ENCODE measurements around the gene TMEM263. TPM values are rescaled to one million over a fixed set of nuclear protein-coding genes. Genes with fewer than 3 reads are reported as not detected.

TMEM263 gene
- total RNA-seq, 1 donor from 2014 or later = 26.5 TPM

- H3K9me3 ChIP-seq = no peaks in the 10 kb centered on the region
- ATAC-seq = no peak
- no peaks in the 10 kb centered on the region for H3K27me3 ChIP-seq (ENCODE audit: low read depth)
- no peak for DNase-seq
- no peak overlapping the region for H3K27ac ChIP-seq
- TF ChIP-seq CTCF (IDR thresholded peaks at IDR 0.05) = no peak
- H3K36me3 ChIP-seq = no peaks in the 10 kb centered on the region
- H3K4me3 ChIP-seq = no peak overlapping the region
- H3K4me1 ChIP-seq = no peaks in the 10 kb centered on the region
- intact Hi-C loops (cut with DNase I) = no loop called here
Measured at GRCh38 chr12:106947461-106947860, 8.2 kb upstream of the TMEM263 start.

DNA sequence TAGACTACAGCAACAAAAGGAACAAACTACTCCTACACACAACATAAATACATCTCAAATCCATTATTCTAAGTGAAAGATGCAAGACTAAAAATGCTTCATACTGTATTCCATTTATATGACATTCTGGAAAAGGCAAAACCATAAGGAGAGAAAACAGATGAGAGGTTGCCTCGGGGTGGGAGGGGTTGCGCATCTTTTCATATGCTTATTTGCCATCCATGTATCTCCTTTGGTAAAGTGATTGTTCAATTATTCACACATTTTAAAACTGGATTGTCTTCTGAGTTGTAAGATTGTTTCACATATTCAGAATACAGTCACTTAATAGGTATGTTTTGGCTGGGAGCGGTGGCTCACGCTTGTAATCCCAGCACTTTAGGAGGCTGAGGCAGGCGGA is 5.1 kb upstream of the TMEM263 start:
- intact Hi-C loops (cut with DNase I) = no loop called here

DNA sequence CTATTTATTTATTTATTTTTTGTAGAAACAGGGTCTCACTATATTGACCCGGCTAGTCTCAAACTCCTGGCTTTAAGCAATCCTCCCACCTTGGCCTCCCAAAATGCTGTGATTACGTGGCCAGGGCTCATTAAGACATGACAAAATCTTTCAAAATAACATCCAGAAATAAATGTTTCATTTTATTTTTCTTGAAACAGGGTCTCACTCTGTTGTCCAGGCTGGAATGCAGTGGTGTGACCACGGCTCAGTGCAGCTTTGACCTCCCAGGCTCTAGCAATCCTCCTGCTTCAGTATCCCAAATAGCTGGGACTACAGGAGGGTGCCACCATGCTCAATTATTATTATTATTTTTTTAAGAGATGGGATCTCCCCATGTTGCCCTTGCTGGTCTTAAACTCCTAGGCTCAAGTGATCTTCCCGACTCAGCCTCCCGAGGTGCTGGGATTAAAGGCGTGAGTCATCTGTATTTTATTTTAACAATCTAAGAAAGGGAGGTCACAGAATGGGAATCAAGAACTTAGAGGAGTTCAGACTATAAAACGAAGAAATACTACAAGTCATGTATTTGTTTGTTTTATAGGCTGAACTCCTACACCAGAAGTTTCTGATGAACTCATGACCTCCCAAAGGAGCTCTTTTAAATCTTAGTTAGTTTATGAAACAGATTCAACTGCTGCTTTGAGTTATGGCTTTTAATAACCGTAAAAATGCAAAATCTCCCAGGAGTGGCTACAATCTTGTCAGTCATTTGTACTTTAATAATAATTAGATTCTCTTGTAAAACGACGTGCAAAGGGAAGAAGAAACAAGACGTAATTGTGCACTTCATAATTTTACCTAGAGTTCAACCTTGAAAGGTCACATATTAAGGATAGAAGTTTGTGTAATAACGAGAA is 2.1 kb upstream of the TMEM263 start:
- Histone ChIP-seq H3K9me3 (no peaks in the 10 kb centered on the region), H3K27me3 (ENCODE audit: low read depth) (no peaks in the 10 kb centered on the region), H3K4me3 (no peak overlapping the region), H3K36me3 (no peaks in the 10 kb centered on the region), H3K4me1 (peaks cover 22% of the 10 kb centered on the region), H3K27ac (no peak overlapping the region)
- DNase-seq (no peak), ATAC-seq (no peak)
- no peak for TF ChIP-seq CTCF (IDR thresholded peaks at IDR 0.05)
- intact Hi-C loops (cut with DNase I) = no loop called here

More for the DNA sequence above, 5.1 kb upstream of the TMEM263 start:
- H3K27ac ChIP-seq = no peak overlapping the region
- no peaks in the 10 kb centered on the region for H3K9me3 ChIP-seq
- no peak overlapping the region for H3K4me3 ChIP-seq
- no peaks in the 10 kb centered on the region for H3K36me3 ChIP-seq
- DNase-seq = no peak
- TF ChIP-seq CTCF (IDR thresholded peaks at IDR 0.05) = no peak
- H3K27me3 ChIP-seq (ENCODE audit: low read depth) = no peaks in the 10 kb centered on the region
- peaks cover 7% of the 10 kb centered on the region for H3K4me1 ChIP-seq
- no peak for ATAC-seq

GRCh38 chr12:106954462-106955376 is 988 bp upstream of the TMEM263 start:
- no peaks in the 10 kb centered on the region for H3K9me3 ChIP-seq
- H3K27ac ChIP-seq = peak overlapping the region; percentile 95
- H3K4me1 ChIP-seq = peaks cover 24% of the 10 kb centered on the region
- H3K27me3 ChIP-seq (ENCODE audit: low read depth) = no peaks in the 10 kb centered on the region
- H3K4me3 ChIP-seq = peak overlapping the region; percentile 92
- no peaks in the 10 kb centered on the region for H3K36me3 ChIP-seq
- peak; percentile 56 for DNase-seq
- no peak for TF ChIP-seq CTCF (IDR thresholded peaks at IDR 0.05)
- intact Hi-C loops (cut with DNase I) = no loop called here
- ATAC-seq = peak in 1 of 2 donors; percentile 5

DNA sequence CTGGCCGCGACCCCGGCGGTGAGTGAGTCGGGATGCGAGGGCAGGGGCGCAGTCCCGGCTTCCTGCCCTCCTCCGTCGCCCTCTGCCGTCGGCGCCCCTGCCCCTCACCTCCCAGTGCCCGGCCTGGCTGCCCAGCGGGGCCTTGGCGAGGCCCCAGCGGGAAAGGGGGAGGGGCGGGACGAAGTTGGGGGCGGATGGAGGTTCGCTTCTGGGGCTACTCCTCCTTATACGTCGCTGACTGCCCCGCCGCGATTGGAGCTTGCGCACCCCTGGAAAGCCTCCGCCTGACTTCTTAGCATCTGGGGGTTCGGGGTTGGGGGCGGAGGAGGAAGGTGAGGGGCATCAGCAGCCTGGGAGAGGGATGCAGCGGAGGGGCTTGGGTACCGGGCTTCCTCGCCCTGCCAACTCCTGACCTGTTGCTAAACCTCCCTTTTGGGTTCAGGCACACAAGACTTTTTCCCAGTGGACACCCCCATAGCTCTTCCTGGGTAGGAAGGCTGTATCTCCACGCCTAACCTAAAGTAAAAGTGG is 406 bp downstream of the TMEM263 start:
- no peaks in the 10 kb centered on the region for H3K9me3 ChIP-seq
- peaks cover 9% of the 10 kb centered on the region for H3K36me3 ChIP-seq
- peak overlapping the region; percentile 92 for H3K4me3 ChIP-seq
- peak; percentile 71 for DNase-seq
- TF ChIP-seq CTCF (IDR thresholded peaks at IDR 0.05) = peak; percentile 21
- H3K27me3 ChIP-seq (ENCODE audit: low read depth) = no peaks in the 10 kb centered on the region
- peaks cover 24% of the 10 kb centered on the region for H3K4me1 ChIP-seq
- intact Hi-C loops (cut with DNase I) = no loop called here
- ATAC-seq = peak; percentile 67 to 74
- peak overlapping the region; percentile 95 for H3K27ac ChIP-seq
